ENCODE results near the gene MAST2.

DNA sequence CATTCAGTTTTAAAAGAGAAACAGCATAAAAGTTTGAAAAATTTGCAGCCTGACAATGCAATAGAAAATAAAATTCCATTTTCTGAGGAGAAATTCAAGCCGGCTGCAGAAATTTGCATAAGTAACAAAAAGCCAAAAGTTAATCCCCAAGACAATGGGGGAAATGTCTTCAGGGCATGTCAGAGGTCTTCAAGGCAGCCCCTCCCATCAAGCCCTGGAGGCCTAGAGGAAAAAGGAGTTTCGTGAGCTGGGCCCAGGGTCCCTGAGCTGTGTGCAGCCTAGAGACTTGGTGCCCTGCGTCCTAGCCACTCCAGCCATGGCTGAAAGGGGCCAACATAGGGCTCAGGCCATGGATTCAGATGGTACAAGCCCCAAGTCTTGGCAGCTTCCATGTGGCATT lies 254.4 kb downstream of the MAST2 start:
- TF ChIP-seq, protein P1, sequence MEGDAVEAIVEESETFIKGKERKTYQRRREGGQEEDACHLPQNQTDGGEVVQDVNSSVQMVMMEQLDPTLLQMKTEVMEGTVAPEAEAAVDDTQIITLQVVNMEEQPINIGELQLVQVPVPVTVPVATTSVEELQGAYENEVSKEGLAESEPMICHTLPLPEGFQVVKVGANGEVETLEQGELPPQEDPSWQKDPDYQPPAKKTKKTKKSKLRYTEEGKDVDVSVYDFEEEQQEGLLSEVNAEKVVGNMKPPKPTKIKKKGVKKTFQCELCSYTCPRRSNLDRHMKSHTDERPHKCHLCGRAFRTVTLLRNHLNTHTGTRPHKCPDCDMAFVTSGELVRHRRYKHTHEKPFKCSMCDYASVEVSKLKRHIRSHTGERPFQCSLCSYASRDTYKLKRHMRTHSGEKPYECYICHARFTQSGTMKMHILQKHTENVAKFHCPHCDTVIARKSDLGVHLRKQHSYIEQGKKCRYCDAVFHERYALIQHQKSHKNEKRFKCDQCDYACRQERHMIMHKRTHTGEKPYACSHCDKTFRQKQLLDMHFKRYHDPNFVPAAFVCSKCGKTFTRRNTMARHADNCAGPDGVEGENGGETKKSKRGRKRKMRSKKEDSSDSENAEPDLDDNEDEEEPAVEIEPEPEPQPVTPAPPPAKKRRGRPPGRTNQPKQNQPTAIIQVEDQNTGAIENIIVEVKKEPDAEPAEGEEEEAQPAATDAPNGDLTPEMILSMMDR (IDR thresholded peaks at IDR 0.05): no peak
- TF ChIP-seq POLR2AphosphoS5 (IDR thresholded peaks at IDR 0.05) (no peak), POLR2A (IDR thresholded peaks at IDR 0.05) (no peak)

Measured in breast epithelium (tissue), 3 donors.